ENCODE data around the gene TMEM106A.
"Not testable (repeated sequence)": the region's sequence is repeated elsewhere in the genome, so short reads cannot be mapped to it uniquely, and the experiment has no call there.

The TMEM106A gene

GRCh38 chr17:43216369-43216761, 4.7 kb downstream of the TMEM106A start:
- no peak for DNase-seq

DNA sequence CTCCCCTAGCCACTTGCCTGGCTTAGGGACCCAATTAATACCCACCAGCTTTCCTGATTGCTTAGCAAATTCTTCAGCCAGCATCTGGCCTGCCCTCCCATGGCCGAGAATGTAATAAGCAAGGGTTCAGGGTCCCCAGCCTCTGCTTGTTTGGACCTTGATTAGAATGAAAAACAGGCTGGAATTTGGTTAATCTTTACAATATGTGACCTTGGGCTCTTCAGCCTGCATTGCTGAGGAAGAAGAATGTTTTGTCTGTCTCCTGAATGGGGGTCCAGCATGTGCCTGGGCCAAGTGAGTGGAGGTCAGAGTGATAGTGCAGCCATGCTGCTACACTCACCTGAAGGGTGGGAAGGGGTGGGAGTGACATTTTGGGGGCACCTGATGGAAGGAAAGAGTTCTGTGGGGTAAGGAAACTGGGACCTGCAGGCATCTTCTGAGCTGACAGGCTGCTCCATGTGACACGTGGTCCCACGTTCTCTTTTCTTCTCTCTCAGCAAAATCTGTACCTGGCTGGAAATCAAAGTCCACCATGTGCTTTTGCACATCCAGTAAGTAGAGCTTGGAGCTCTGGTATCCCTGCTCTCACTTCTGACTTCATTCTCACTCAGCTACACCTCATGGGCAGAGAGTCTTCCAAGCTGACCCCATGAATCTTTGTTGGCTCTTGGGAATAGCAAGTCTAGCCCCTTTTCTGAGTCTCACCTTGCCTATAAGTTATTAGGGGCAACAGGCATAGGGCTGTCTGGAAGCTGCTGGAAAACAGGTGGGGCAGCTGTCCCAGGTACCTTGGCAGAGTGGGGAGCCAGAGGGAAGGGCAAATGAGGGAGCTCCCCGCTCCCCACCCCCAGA, 5.3 kb downstream of the TMEM106A start:
- no peak for DNase-seq

GRCh38 chr17:43217614-43218087, 6.0 kb downstream of the TMEM106A start:
- DNase-seq, result no peak

- DNase-seq, result no peak
Measured at GRCh38 chr17:43219001-43219400, 7.3 kb downstream of the TMEM106A start.

DNA sequence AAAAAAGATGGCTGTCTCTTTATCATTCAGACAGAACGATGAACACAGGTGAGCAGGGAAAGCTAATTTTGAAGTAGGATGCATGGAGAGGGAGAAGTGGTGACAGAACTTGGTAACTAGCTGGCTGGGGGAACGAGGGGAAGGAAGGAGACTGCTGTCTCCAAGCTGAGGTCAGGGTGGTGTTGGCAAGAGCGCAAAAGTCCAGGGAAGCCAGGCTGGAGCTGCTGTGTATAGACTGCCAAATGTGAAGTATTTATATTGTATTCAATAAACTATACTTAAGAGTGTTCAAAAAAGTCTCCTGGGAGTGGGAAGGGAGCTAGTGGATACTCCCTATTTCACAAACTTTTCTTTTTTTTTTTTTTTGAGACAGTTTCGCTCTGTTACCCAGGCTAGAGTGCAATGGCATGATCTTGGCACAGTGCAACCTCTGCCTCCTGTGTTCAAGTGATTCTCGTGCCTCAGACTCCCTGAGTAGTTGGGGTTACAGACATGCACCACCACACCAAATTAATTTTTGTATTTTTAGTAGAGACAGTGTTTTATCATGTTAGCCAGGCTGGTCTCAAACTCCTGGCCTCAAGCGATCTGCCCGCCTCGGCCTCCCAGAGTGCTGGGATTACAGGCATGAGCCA, 8.2 kb downstream of the TMEM106A start:
- DNase-seq, result no peak

- DNase-seq, result no peak
Measured at GRCh38 chr17:43220511-43221125, 8.9 kb downstream of the TMEM106A start.

GRCh38 chr17:43224146-43224705, 12.6 kb downstream of the TMEM106A start:
- DNase-seq, result no peak

GRCh38 chr17:43226393-43226792, 14.7 kb downstream of the TMEM106A start:
- DNase-seq, result no peak

DNA sequence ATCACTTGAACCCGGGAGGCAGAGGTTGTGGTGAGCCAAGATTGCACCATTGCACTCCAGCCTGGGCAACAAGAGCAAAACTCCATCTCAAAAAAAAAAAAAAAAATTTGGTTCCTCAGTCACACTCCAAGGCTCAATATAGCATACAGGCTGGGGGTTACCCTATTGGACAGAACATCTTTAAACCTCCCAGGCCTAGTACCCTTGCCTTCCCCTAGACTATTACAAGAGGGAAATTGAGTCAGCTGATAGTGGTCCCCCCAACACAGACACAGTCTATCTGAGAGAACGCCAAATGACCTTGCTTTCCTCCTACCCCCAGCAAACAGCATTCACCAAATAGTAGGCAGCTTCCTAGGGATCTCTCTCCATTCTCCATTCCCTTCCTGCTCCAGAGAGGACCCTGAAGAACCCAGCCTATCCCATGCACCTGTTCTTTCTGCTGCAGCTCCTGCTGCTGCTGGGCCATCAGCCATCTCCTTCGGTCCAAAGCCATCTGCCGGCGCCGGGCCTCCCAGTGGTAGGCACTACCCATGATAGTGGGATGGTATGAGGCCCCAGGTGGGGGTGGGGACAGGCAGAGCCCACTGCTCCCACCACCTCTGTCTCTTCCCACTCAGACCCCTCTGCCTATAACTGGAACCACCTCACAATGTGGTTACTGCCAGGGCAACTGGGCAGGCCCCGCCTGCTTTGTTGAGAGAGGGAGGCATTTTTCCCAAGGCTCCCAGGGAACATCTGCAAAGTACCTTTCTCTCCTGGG, 16.5 kb downstream of the TMEM106A start, which contains the start of gene CCDC200:
Gene CCDC200 (minus strand): TSS at position 604 of the 763 bp plus-strand sequence. CDS start 69 bp downstream, at position 535.
- DNase-seq, result not testable (repeated sequence)

DNA sequence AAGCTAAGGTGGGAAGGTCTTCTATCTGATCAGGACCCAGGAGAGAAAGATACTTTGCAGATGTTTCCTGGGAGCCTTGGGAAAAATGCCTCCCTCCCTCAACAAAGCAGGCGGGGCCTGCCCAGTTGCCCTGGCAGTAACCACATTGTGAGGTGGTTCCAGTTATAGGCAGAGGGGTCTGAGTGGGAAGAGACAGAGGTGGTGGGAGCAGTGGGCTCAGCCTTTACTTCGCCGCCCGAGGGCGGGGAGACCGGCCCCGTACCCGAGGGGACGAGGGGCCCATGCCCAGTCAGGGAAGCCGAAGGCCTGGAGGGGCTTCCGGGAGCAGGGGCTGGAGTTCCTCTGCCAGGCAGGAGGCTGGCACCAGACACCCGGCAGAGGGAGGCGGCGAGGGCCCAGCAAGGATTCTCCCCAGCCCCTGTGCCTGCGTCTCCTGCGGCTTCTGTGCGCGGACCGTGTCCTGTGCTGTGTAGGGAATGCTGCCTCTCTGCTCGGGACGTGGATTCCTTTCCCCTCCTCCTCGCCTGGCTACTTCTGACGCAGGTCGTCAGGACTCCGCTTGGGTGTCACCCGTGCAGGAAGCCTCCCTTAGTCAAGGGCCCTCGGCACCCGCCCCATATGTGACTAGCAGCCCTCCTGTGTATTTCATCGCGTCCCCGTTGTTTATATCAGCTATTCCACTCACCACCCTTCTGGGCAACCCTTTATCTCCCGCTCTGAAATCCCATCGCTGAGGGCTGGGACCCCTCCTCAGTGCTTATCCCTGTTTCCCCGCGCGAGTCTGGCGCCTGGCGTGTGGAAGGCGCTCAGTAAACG, 19.7 kb downstream of the TMEM106A start:
- not testable (repeated sequence) for DNase-seq

DNA sequence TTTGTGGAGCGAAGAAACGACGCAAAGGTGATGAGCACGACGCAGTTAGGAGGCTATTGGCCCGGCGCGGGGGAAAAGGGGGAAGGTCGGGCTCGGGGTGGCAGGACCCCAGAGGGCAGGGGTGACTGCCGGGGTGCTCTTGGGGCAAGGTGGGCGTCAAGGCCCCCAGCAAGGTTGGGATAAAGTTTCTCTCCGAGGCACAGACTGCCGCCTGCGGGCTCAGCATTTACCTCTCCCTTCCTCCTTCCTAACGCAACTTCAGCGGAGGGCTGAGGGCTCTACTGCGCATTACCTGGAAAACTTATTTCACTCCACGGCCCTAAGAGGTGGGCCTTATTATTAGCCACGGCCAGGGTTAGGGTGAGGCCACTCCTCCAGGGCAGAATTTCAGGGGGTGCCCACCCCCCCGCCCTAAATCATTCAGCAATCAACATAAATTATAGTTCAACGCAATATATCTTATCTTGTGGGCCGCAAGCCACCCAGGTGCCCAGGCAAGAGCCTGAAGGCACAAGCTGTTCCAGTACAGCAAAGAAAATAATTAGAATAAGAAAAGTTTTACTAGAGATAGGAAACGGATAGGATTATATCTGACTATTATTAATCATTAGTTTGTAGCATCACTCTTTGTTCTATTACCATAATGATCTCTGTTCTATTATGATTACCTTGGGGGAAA, 20.5 kb downstream of the TMEM106A start:
- DNase-seq, result not testable (repeated sequence)

DNA sequence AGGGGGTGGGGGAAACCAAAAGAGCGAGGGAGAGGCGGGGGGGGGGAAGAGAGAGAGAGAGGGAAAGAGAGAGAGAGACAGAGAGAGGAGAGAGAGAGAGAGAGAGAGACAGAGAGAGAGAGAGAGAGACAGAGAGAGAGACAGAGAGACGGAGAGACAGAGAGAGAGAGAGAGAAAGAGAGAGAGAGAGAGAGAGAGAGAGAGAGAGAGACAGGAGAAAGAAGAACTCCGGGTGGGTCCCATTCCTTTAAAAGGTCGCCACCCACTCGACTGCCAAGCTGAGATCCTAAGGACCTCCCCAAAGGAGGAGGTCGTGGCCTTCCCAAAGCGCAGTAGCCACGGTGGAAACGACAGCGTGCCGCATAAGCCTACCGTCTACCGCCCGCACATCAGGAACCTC, 21.6 kb downstream of the TMEM106A start:
- not testable (repeated sequence) for DNase-seq

GRCh38 chr17:43233877-43234276, 22.2 kb downstream of the TMEM106A start, which contains the start of gene RNU2-1:
Gene RNU2-1, minus strand, starts transcription at chr17:43233977.
- not testable (repeated sequence) for DNase-seq

- not testable (repeated sequence) for DNase-seq
Measured at GRCh38 chr17:43239597-43239996, 27.9 kb downstream of the TMEM106A start.

DNA sequence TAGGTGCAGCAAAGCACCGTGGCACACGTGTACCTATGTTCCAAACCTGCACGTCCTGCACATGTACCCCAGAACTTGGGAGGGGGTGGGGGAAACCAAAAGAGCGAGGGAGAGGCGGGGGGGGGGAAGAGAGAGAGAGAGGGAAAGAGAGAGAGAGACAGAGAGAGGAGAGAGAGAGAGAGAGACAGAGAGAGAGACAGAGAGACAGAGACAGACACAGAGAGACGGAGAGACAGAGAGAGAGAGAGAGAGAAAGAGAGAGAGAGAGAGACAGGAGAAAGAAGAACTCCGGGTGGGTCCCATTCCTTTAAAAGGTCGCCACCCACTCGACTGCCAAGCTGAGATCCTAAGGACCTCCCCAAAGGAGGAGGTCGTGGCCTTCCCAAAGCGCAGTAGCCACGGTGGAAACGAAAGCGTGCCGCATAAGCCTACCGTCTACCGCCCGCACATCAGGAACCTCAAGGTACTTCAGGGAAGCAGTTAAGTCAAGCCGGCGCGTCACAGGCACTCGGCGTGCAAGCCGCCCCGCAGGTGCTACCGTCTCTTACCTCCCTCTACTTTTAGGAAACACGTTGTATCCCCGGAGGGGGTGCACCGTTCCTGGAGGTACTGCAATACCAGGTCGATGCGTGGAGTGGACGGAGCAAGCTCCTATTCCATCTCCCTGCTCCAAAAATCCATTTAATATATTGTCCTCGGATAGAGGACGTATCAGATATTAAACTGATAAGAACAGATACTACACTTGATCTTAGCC, 29.1 kb downstream of the TMEM106A start:
- DNase-seq, result not testable (repeated sequence)

- DNase-seq, result not testable (repeated sequence)
Measured at GRCh38 chr17:43246456-43246855, 34.8 kb downstream of the TMEM106A start.
